H1 (cell line): ENCODE measurements around the gene NLRP3. TPM values are rescaled to one million over a fixed set of nuclear protein-coding genes. Genes with fewer than 3 reads are reported as not detected.

ENCODE experiments used
- CTCF ChIA-PET: fragments of 300-600 bp; sonication (Branson Sonifier 250); formaldehyde crosslinking; loops from one replicate; lab custom pipeline; 2021; ENCODE audit not compliant: partially characterized antibody; lab: Charles Lee
- POLR2A ChIA-PET: fragments of 300-600 bp; sonication (Branson Sonifier 250); formaldehyde crosslinking; loops from one replicate; lab custom pipeline; 2021; ENCODE audit warnings: inconsistent platforms; ENCODE audit not compliant: partially characterized antibody; lab: Charles Lee
- DNase-seq, 2 experiments: peaks; one replicate each; pipeline versions ENCODE4 v3.0.0 to v3.0.0-alpha.2; 2010 to 2022; ENCODE audit warnings: low spot score in 2 of 2, low read depth in 1 of 2, mixed read lengths in 1 of 2
- FAIRE-seq: peaks from 2 replicates; lab custom pipeline; 2011; peaks lifted over from hg19 to GRCh38; lab: Jason Lieb, UNC
- H2AFZ ChIP-seq: 2 replicates; pipeline ENCODE4 v1.8.1; 2012; ENCODE audit warnings: low read length, inconsistent platforms
- H2AK5ac ChIP-seq: 2 replicates; pipeline ENCODE4 v1.6.1; 2013; ENCODE audit warnings: low read depth, low read length
- H2BK120ac ChIP-seq: replicated peaks from 2 replicates; pipeline ENCODE3; 2013; ENCODE audit warnings: low read depth, low read length, inconsistent platforms
- H2BK12ac ChIP-seq: 2 replicates; pipeline ENCODE4 v1.6.1; 2013; ENCODE audit warnings: low read depth, low read length
- H2BK15ac ChIP-seq: 2 replicates; pipeline ENCODE4 v1.6.1; 2013; ENCODE audit warnings: low read length
- H2BK20ac ChIP-seq: 2 replicates; pipeline ENCODE4 v1.6.1; 2013; ENCODE audit warnings: low read length
- H2BK5ac ChIP-seq: 2 replicates; pipeline ENCODE4 v1.6.1; 2013; ENCODE audit warnings: low read depth, low read length
- H3K14ac ChIP-seq: 2 replicates; pipeline ENCODE4 v1.6.1; 2013; ENCODE audit warnings: inconsistent platforms; ENCODE audit not compliant: insufficient read length
- H3K18ac ChIP-seq: 2 replicates; pipeline ENCODE4 v1.6.1; 2013; ENCODE audit warnings: low read length; ENCODE audit errors: extremely low read depth
- H3K23ac ChIP-seq: 2 replicates; pipeline ENCODE4 v1.6.1; 2013; ENCODE audit warnings: inconsistent platforms; ENCODE audit not compliant: insufficient read length
- H3K23me2 ChIP-seq: 2 replicates; pipeline ENCODE4 v1.6.1; 2013; ENCODE audit warnings: low read depth, low read length
- H3K27ac ChIP-seq: 2 replicates; pipeline ENCODE4 v1.6.1; 2011; ENCODE audit warnings: low read depth, low read length, inconsistent platforms
- H3K27me3 ChIP-seq, 4 experiments: replicated peaks in 1 of 4; 1 replicate in 1 of 4; 2 replicates in 3 of 4; pipeline versions ENCODE4 v1.6.1 to v1.8.1; 2011 to 2013; ENCODE audit warnings: low read length in 3 of 4, mild to moderate bottlenecking in 3 of 4, inconsistent platforms in 2 of 4, mixed read lengths in 2 of 4, moderate library complexity in 1 of 4; ENCODE audit not compliant: control insufficient read depth in 3 of 4, insufficient read depth in 3 of 4; ENCODE audit errors: extremely low read depth in 1 of 4
- H3K36me3 ChIP-seq, 4 experiments: 2 replicates each; pipeline versions ENCODE4 v1.6.1 to v1.8.1; 2011 to 2013; ENCODE audit warnings: mild to moderate bottlenecking in 4 of 4, low read length in 3 of 4, moderate library complexity in 2 of 4, control low read depth in 1 of 4, inconsistent platforms in 1 of 4; ENCODE audit not compliant: insufficient read depth in 4 of 4, control insufficient read depth in 2 of 4
- H3K4ac ChIP-seq: replicated peaks from 2 replicates; pipeline ENCODE3; 2013; ENCODE audit warnings: low read length, low read depth, mixed read lengths, inconsistent platforms; ENCODE audit not compliant: insufficient read length
- H3K4me1 ChIP-seq, 4 experiments: replicated peaks in 1 of 4; 1 replicate in 1 of 4; 2 replicates in 3 of 4; pipeline versions ENCODE4 v1.6.1 to v1.8.1; 2011 to 2013; ENCODE audit warnings: low read length in 3 of 4, inconsistent platforms in 2 of 4, mixed read lengths in 1 of 4; ENCODE audit not compliant: insufficient read depth in 4 of 4, control insufficient read depth in 3 of 4
- H3K4me2 ChIP-seq, 2 experiments: 2 replicates each; pipeline versions ENCODE4 v1.6.1 to v1.8.1; 2011 to 2013; ENCODE audit warnings: low read depth in 2 of 2, low read length in 2 of 2, control low read depth in 1 of 2, inconsistent platforms in 1 of 2, mild to moderate bottlenecking in 1 of 2; ENCODE audit not compliant: insufficient read depth in 1 of 2
- H3K4me3 ChIP-seq, 4 experiments: fragments of 200-600, 300-600 bp in 1 of 4; sonication (generic), shearing (Covaris generic), sonication (Bioruptor Twin) in 1 of 4; 2 replicates each; pipeline versions ENCODE4 v1.5.1 to v1.8.1; 2011 to 2016; ENCODE audit warnings: low read length in 4 of 4, low read depth in 3 of 4, control low read depth in 2 of 4, inconsistent platforms in 2 of 4, mild to moderate bottlenecking in 2 of 4, mixed read lengths in 1 of 4, moderate library complexity in 1 of 4; ENCODE audit not compliant: insufficient read depth in 2 of 4; ENCODE audit errors: extremely low read depth in 1 of 4
- H3K56ac ChIP-seq: replicated peaks from 2 replicates; pipeline ENCODE3; 2013; ENCODE audit warnings: low read depth, mild to moderate bottlenecking, mixed read lengths, low read length, inconsistent platforms; ENCODE audit not compliant: insufficient read length
- H3K79me1 ChIP-seq: 2 replicates; pipeline ENCODE4 v1.6.1; 2013; ENCODE audit warnings: low read depth, low read length, control low read depth
- H3K79me2 ChIP-seq, 2 experiments: 2 replicates each; pipeline versions ENCODE4 v1.6.1 to v1.8.1; 2012 to 2013; ENCODE audit warnings: low read length in 2 of 2, mild to moderate bottlenecking in 2 of 2, inconsistent platforms in 1 of 2; ENCODE audit not compliant: insufficient read depth in 2 of 2, control insufficient read depth in 1 of 2
- H3K9ac ChIP-seq, 4 experiments: replicated peaks in 1 of 4; 1 replicate in 1 of 4; 2 replicates in 3 of 4; pipeline versions ENCODE4 v1.6.1 to v1.8.1; 2011 to 2013; ENCODE audit warnings: low read depth in 3 of 4, low read length in 3 of 4, control low read depth in 2 of 4, mild to moderate bottlenecking in 2 of 4, moderate library complexity in 2 of 4, inconsistent platforms in 1 of 4; ENCODE audit errors: extremely low read depth in 1 of 4
- H3K9me3 ChIP-seq, 2 experiments: 2 replicates each; pipeline versions ENCODE4 v1.6.1 to v1.8.1; 2012 to 2013; ENCODE audit warnings: mild to moderate bottlenecking in 2 of 2, moderate library complexity in 2 of 2, control low read depth in 1 of 2, inconsistent platforms in 1 of 2, low read depth in 1 of 2, low read length in 1 of 2, mixed read lengths in 1 of 2; ENCODE audit not compliant: insufficient read depth in 2 of 2
- H4K20me1 ChIP-seq, 2 experiments: replicated peaks in 1 of 2; 2 replicates each; pipeline versions ENCODE3 to v1.8.1; 2011 to 2013; ENCODE audit warnings: inconsistent platforms in 2 of 2, low read length in 2 of 2, mild to moderate bottlenecking in 1 of 2; ENCODE audit not compliant: insufficient read depth in 2 of 2, control insufficient read depth in 1 of 2
- H4K5ac ChIP-seq: 2 replicates; pipeline ENCODE4 v1.6.1; 2013; ENCODE audit warnings: low read length, low read depth, mixed read lengths, inconsistent platforms; ENCODE audit not compliant: insufficient read length
- H4K8ac ChIP-seq: 2 replicates; pipeline ENCODE4 v1.8.0; 2013; ENCODE audit warnings: mild to moderate bottlenecking, moderate library complexity, low read length, inconsistent platforms; ENCODE audit not compliant: insufficient read depth; ENCODE audit errors: extremely low read depth
- H4K91ac ChIP-seq: replicated peaks from 2 replicates; pipeline ENCODE3; 2013; ENCODE audit warnings: low read length, mixed read lengths, inconsistent platforms; ENCODE audit not compliant: insufficient read length
- BRCA1 ChIP-seq: IDR thresholded peaks from 2 replicates; pipeline ENCODE4 v1.6.1; 2012; ENCODE audit warnings: low read depth, low read length, improper control_type of control experiment
- CHD2 ChIP-seq: IDR thresholded peaks from 2 replicates; pipeline ENCODE4 v1.6.1; 2012; ENCODE audit warnings: low read length, improper control_type of control experiment
- EGR1 ChIP-seq: IDR thresholded peaks from 2 replicates; pipeline ENCODE4 v1.6.1; 2011; ENCODE audit warnings: low read depth, low read length, borderline replicate concordance
- EZH2 ChIP-seq: fragments of 200-600 bp; sonication (generic); IDR thresholded peaks from 2 replicates; pipeline ENCODE4 v1.7.1; 2012; ENCODE audit warnings: low read depth, mild to moderate bottlenecking, moderate library complexity, low read length, inconsistent platforms; ENCODE audit not compliant: severe bottlenecking
- HDAC2 ChIP-seq, 2 experiments: fragments of 300-600 bp in 1 of 2; sonication (generic) in 1 of 2; IDR thresholded peaks; 2 replicates each; pipeline ENCODE4 v1.6.1; 2011 to 2012; ENCODE audit warnings: low read depth in 2 of 2, low read length in 2 of 2, mild to moderate bottlenecking in 2 of 2, moderate library complexity in 2 of 2, borderline replicate concordance in 1 of 2, inconsistent platforms in 1 of 2
- JUND ChIP-seq: IDR thresholded peaks from 2 replicates; pipeline ENCODE4 v1.6.1; 2011; ENCODE audit warnings: mild to moderate bottlenecking, improper control_type of control experiment, low read length
- KDM4A ChIP-seq: IDR thresholded peaks from one replicate; pipeline ENCODE4 v1.7.1; 2012; ENCODE audit warnings: low read depth, mild to moderate bottlenecking, moderate library complexity, low read length, inconsistent platforms; ENCODE audit not compliant: severe bottlenecking
- KDM5A ChIP-seq: fragments of 200-600 bp; IDR thresholded peaks from 2 replicates; pipeline ENCODE4 v1.7.1; 2012; ENCODE audit warnings: mild to moderate bottlenecking, low read length, inconsistent platforms, mixed read lengths
- NRF1 ChIP-seq: IDR thresholded peaks from 2 replicates; pipeline ENCODE4 v1.6.1; 2011; ENCODE audit warnings: mild to moderate bottlenecking, low read depth, low read length, improper control_type of control experiment
- SIN3A ChIP-seq, 2 experiments: IDR thresholded peaks in 1 of 2; conservative IDR thresholded peaks in 1 of 2; 2 replicates each; pipeline ENCODE4 v1.6.1; 2011 to 2012; ENCODE audit warnings: low read length in 2 of 2, improper control_type of control experiment in 1 of 2, low read depth in 1 of 2, mild to moderate bottlenecking in 1 of 2
- SIRT6 ChIP-seq: IDR thresholded peaks from one replicate; pipeline ENCODE4 v1.7.1; 2012; ENCODE audit warnings: low read length, inconsistent platforms
- SP1 ChIP-seq: IDR thresholded peaks from 2 replicates; pipeline ENCODE4 v1.6.1; 2011; ENCODE audit warnings: low read depth, low read length
- WGBS, 2 experiments: shearing (Covaris generic) in 1 of 2; methylation state at CpG; one replicate each; pipeline versions ENCODE4 v1.1.6 to v1.1.7; 2013 to 2015; ENCODE audit warnings: low lambda C conversion rate in 2 of 2, mixed read lengths in 2 of 2, inconsistent platforms in 1 of 2, low coverage in 1 of 2, missing lambda C conversion rate in 1 of 2; ENCODE audit not compliant: insufficient replicate concordance in 2 of 2, insufficient coverage in 1 of 2, insufficient read length in 1 of 2; ENCODE audit errors: extremely low coverage in 1 of 2, missing lambda C conversion rate in 1 of 2; 5-methylcytosine and 5-hydroxymethylcytosine counted together
- polyA plus RNA-seq, 7 experiments: library from polyadenylated mRNA; depleted of rRNA in 3 of 7; stranded (reverse) in 5 of 7; unstranded in 2 of 7; fragments of >200 nt in 5 of 7; fragments of 200-250 nt in 2 of 7; gene quantifications; 1 replicate in 5 of 7; 2 replicates in 1 of 7; 4 replicates in 1 of 7; pipeline versions ENCODE4 v1.2.1 to v1.2.3, GENCODE V29; 2011 to 2013; ENCODE audit warnings: missing spikeins in 2 of 7, mixed read lengths in 2 of 7
- total RNA-seq: library from RNA; stranded (reverse); fragmentation: NEBNext Ultra II Directional; extraction: Animal tissue kit (Norgen Biotek cat#: 25700); gene quantifications from 2 replicates; pipeline ENCODE4 v1.2.1, GENCODE V29; 2021

NLRP3 gene
- total and polyA plus RNA-seq, 2 of the 8 experiments (the other 6 are each of a cell fraction or from before 2014, with no cell fraction given): 0.05 to 0.19 TPM

DNA sequence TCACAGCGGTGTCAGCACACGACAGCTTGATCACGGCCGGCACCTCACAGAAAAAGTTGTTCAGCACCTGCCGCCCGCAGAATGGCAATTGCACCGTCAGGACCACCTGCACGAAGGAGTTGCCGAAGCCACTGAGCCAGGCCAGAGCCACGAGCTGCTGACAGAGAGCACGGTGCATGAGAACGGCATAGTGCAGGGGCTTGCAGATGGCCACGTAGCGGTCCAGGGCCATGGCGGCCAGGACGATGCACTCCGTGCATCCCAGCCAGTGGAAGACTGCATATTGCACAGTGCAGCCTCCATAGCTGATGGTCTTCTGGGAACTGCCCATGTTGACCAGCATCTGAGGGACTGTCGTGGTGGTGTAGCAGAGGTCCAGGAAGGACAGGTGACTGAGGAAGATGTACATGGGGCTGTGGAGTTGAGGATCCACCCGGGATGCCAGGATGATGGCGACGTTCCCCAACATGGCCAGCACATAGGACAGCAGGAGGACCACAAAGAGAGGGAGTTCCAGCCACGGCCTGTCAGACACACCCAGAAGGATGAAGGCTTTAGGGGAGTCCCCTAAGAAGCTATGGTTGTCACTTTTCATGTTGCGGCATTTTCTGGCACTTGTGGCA, 35.5 kb downstream of the NLRP3 start:
- peaks cover 0 to 2% of the 10 kb centered on the region in 2 experiments for H4K20me1 ChIP-seq
- H3K4me2 ChIP-seq: no peak overlapping the region
- H3K4ac ChIP-seq: no peak overlapping the region
- FAIRE-seq: no peak
- no peak overlapping the region for H2BK120ac ChIP-seq
- no peak overlapping the region for H3K14ac ChIP-seq
- peaks cover 2% of the 10 kb centered on the region for H3K23me2 ChIP-seq
- H3K27me3 ChIP-seq: no peaks in the 10 kb centered on the region
- H4K91ac ChIP-seq: no peak overlapping the region
- H3K4me3 ChIP-seq: no peak overlapping the region
- no peak overlapping the region for H2AK5ac ChIP-seq
- H2BK12ac ChIP-seq: no peak overlapping the region
- no peak overlapping the region for H3K9ac ChIP-seq
- no peak overlapping the region for H2BK15ac ChIP-seq
- no peak overlapping the region for H3K18ac ChIP-seq
- no peak overlapping the region for H2AFZ ChIP-seq
- H3K4me1 ChIP-seq: peaks cover 0 to 7% (median 1%) of the 10 kb centered on the region in 4 experiments; a peak in 3 of 7 replicates
- CTCF ChIA-PET: interaction anchor here (1.1 to 1.8 kb wide), 3 partner anchors 13 to 78 kb away, joined by 3 to 10 read pairs (median 4); no protein-coding TSS in a partner anchor
- no peak overlapping the region for H2BK20ac ChIP-seq
- POLR2A ChIA-PET: no interaction called here
- no peak overlapping the region for H3K27ac ChIP-seq
- no peaks in the 10 kb centered on the region for H3K79me1 ChIP-seq
- H4K5ac ChIP-seq: no peak overlapping the region
- no peaks in the 10 kb centered on the region for H3K36me3 ChIP-seq
- H3K56ac ChIP-seq: no peak overlapping the region
- 94% methylated on average over 23 of the region's 23 CpGs; no CpG with 5 or more reads in 1 of the 2 experiments for WGBS, 2 experiments
- no peaks in the 10 kb centered on the region for H3K9me3 ChIP-seq
- no peak overlapping the region for H4K8ac ChIP-seq
- H3K23ac ChIP-seq: no peak overlapping the region
- H3K79me2 ChIP-seq: no peaks in the 10 kb centered on the region
- no peak overlapping the region for H2BK5ac ChIP-seq
- no peak for DNase-seq
- no peak for TF ChIP-seq JUND
- no peak for TF ChIP-seq EGR1
- no peak for TF ChIP-seq SP1
- TF ChIP-seq SIRT6: no peak
- no peak for TF ChIP-seq HDAC2 (IDR thresholded peaks at IDR 0.05; ENCODE audit: borderline replicate concordance in 1 of 2, low read depth in 2 of 2, low read length in 2 of 2)
- TF ChIP-seq SIN3A (conservative IDR thresholded peaks at IDR 0.05 in 1 of 2, IDR thresholded peaks at IDR 0.05 in 1 of 2; ENCODE audit: low read depth in 1 of 2, low read length in 2 of 2): no peak
- TF ChIP-seq BRCA1: no peak
- TF ChIP-seq CHD2: no peak
- TF ChIP-seq NRF1: no peak
- no peak for TF ChIP-seq KDM5A
- no peak for TF ChIP-seq EZH2
- TF ChIP-seq KDM4A: no peak
